Glutamatergic neuron (in vitro differentiated cells): ENCODE results near the gene ARHGEF19. TPM values are rescaled to one million over a fixed set of nuclear protein-coding genes. Genes with fewer than 3 reads are reported as not detected.

Experiments used
- DNase-seq: peaks from one replicate; pipeline ENCODE4 v3.0.0; 2022
- H3K27ac Mint-ChIP-seq: one replicate; pipeline ENCODE4 v1.8.0; 2020; ENCODE audit warnings: mild to moderate bottlenecking, mixed read lengths, inconsistent platforms; ENCODE audit not compliant: unreplicated experiment
- H3K27me3 Mint-ChIP-seq: one replicate; pipeline ENCODE4 v1.8.0; 2020; ENCODE audit warnings: mild to moderate bottlenecking, moderate library complexity, mixed read lengths, inconsistent platforms; ENCODE audit not compliant: unreplicated experiment
- H3K36me3 Mint-ChIP-seq: one replicate; pipeline ENCODE4 v1.8.0; 2020; ENCODE audit warnings: mild to moderate bottlenecking, mixed read lengths, inconsistent platforms; ENCODE audit not compliant: unreplicated experiment
- H3K4me1 Mint-ChIP-seq: one replicate; pipeline ENCODE4 v1.8.0; 2020; ENCODE audit warnings: mild to moderate bottlenecking, low read depth, mixed read lengths, inconsistent platforms; ENCODE audit not compliant: unreplicated experiment
- H3K4me3 Mint-ChIP-seq: one replicate; pipeline ENCODE4 v1.8.0; 2020; ENCODE audit warnings: mild to moderate bottlenecking, mixed read lengths, inconsistent platforms; ENCODE audit not compliant: unreplicated experiment
- H3K9me3 Mint-ChIP-seq: one replicate; pipeline ENCODE4 v1.8.0; 2020; ENCODE audit warnings: mild to moderate bottlenecking, moderate library complexity, mixed read lengths, inconsistent platforms; ENCODE audit not compliant: unreplicated experiment
- CTCF ChIP-seq: fragments of 200-600 bp; sonication (generic); IDR thresholded peaks from one replicate; pipeline ENCODE4 v1.5.0; 2021; ENCODE audit not compliant: partially characterized antibody, unreplicated experiment
- total RNA-seq: library from RNA; stranded (reverse); fragmentation: NEBNext Ultra II Directional; extraction: Animal tissue kit (Norgen Biotek cat#: 25700); gene quantifications from one replicate; pipeline ENCODE4 v1.2.1, GENCODE V29; 2021; ENCODE audit not compliant: unreplicated experiment

The ARHGEF19 gene
- total RNA-seq, 1 donor from 2014 or later: 3.4 TPM

- Mint-ChIP-seq H3K27ac (peak overlapping the region; percentile 28), H3K9me3 (peaks cover 5% of the 10 kb centered on the region), H3K36me3 (no peaks in the 10 kb centered on the region)
Observed at GRCh38 chr1:16206547-16207317, 5.7 kb downstream of the ARHGEF19 start.

GRCh38 chr1:16205891-16206546 lies 6.4 kb downstream of the ARHGEF19 start:
- Mint-ChIP-seq H3K9me3 (peaks cover 3% of the 10 kb centered on the region), H3K27ac (no peak overlapping the region)

More at GRCh38 chr1:16206547-16207317, 5.7 kb downstream of the ARHGEF19 start:
- TF ChIP-seq CTCF: no peak
- peaks cover 5% of the 10 kb centered on the region for H3K27me3 Mint-ChIP-seq
- peak overlapping the region; percentile 83 for H3K4me3 Mint-ChIP-seq
- peaks cover 2% of the 10 kb centered on the region for H3K4me1 Mint-ChIP-seq
- DNase-seq: peak; percentile 97

DNA sequence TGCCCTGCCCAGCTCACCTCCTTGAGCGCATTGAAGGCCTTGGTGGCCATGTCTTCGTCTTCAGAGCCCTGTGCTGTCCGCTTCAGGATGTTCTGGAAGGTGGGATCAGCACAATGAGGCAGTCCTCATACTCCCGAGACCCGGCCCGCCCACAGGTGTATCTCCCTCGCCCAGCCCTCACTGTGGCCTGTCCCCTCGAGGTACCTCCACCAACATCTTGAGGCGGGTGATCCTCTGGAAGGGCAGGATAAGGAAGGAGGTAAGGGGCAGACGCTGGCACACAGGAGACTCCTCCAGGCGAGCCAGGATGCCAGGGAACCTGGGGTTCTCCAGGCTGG lies 7.1 kb downstream of the ARHGEF19 start:
- Mint-ChIP-seq H3K4me1 (peaks cover 2% of the 10 kb centered on the region), H3K36me3 (no peaks in the 10 kb centered on the region), H3K27ac (no peak overlapping the region), H3K9me3 (peaks cover 3% of the 10 kb centered on the region), H3K4me3 (no peak overlapping the region), H3K27me3 (peaks cover 5% of the 10 kb centered on the region)
- DNase-seq: no peak
- TF ChIP-seq CTCF: no peak

More at GRCh38 chr1:16205891-16206546, 6.4 kb downstream of the ARHGEF19 start:
- Mint-ChIP-seq H3K36me3 (no peaks in the 10 kb centered on the region), H3K4me3 (peak overlapping the region; percentile 74), H3K27me3 (peaks cover 5% of the 10 kb centered on the region), H3K4me1 (peaks cover 2% of the 10 kb centered on the region)
- TF ChIP-seq CTCF: no peak
- no peak for DNase-seq

- H3K36me3 Mint-ChIP-seq: no peaks in the 10 kb centered on the region
- peaks cover 6% of the 10 kb centered on the region for H3K27me3 Mint-ChIP-seq
- no peak overlapping the region for H3K27ac Mint-ChIP-seq
- TF ChIP-seq CTCF: peak; percentile 24
- H3K4me3 Mint-ChIP-seq: no peak overlapping the region
- DNase-seq: peak; percentile 64
- H3K9me3 Mint-ChIP-seq: peaks cover 3% of the 10 kb centered on the region
- peaks cover 2% of the 10 kb centered on the region for H3K4me1 Mint-ChIP-seq
Observed at GRCh38 chr1:16204634-16205333, 7.7 kb downstream of the ARHGEF19 start.
